Measurements from ENCODE around the gene PRLH.

Gene PRLH

GRCh38 chr2:237540223-237540775 is 26.1 kb upstream of the PRLH start:
- no peak for DNase-seq

- DNase-seq, result peak; percentile 9
These were observed 25.6 kb upstream of the PRLH start for GRCh38 chr2:237540823-237541222.

GRCh38 chr2:237541243-237541642 is 25.1 kb upstream of the PRLH start:
- DNase-seq, result no peak

GRCh38 chr2:237542001-237542704 is 24.2 kb upstream of the PRLH start:
- no peak for DNase-seq

GRCh38 chr2:237546040-237546875 is 20.1 kb upstream of the PRLH start:
- no peak for DNase-seq

GRCh38 chr2:237546876-237547395 is 19.4 kb upstream of the PRLH start:
- DNase-seq, result no peak

GRCh38 chr2:237547841-237548416 is 18.4 kb upstream of the PRLH start:
- no peak for DNase-seq

- no peak for DNase-seq
These were observed 17.2 kb upstream of the PRLH start for GRCh38 chr2:237549216-237549615.

- no peak for DNase-seq
These were observed 16.5 kb upstream of the PRLH start for GRCh38 chr2:237549643-237550415.

GRCh38 chr2:237551071-237551574 is 15.3 kb upstream of the PRLH start:
- no peak for DNase-seq

GRCh38 chr2:237552908-237553307 is 13.5 kb upstream of the PRLH start:
- no peak for DNase-seq

GRCh38 chr2:237553948-237554347 is 12.4 kb upstream of the PRLH start:
- no peak for DNase-seq

- DNase-seq, result no peak
These were observed 10.8 kb upstream of the PRLH start for GRCh38 chr2:237555560-237555959.

GRCh38 chr2:237556773-237557632 is 9.4 kb upstream of the PRLH start:
- no peak for DNase-seq

GRCh38 chr2:237557633-237558015 is 8.8 kb upstream of the PRLH start:
- DNase-seq, result no peak

GRCh38 chr2:237558961-237559641 is 7.3 kb upstream of the PRLH start:
- DNase-seq, result no peak

- peak; percentile 36 for DNase-seq
These were observed 5.2 kb upstream of the PRLH start for GRCh38 chr2:237561221-237561620.

GRCh38 chr2:237563816-237564215 is 2.6 kb upstream of the PRLH start:
- DNase-seq, result no peak

GRCh38 chr2:237564526-237565131 is 1.7 kb upstream of the PRLH start:
- no peak for DNase-seq

- no peak for DNase-seq
These were observed 400 bp upstream of the PRLH start for GRCh38 chr2:237565974-237566373.
